NT2/D1 (cell line): Measurements from ENCODE around the gene ACSF2.

Experiments
- YY1 ChIP-seq: IDR thresholded peaks from 2 replicates; pipeline ENCODE4 v1.6.1; 2011; ENCODE audit not compliant: insufficient read length, insufficient read depth
- ZNF274 ChIP-seq: IDR thresholded peaks from 2 replicates; pipeline ENCODE4 v1.6.1; 2011; ENCODE audit warnings: mild to moderate bottlenecking, low read depth, low read length

GRCh38 chr17:50406578-50406977 is 19.4 kb upstream of the ACSF2 start:
- TF ChIP-seq ZNF274, result no peak
- no peak for TF ChIP-seq YY1
